SK-N-SH treated with all-trans-retinoic acid at 6 μM for 48 hours (cell line): Measurements from ENCODE around the gene SYNGAP1.

ENCODE experiments used
- ARNTL ChIP-seq: fragments of 450-650 bp; formaldehyde crosslinking; IDR thresholded peaks from 2 replicates; pipeline ENCODE4 v1.5.0; 2020; ENCODE audit warnings: low read depth, mild to moderate bottlenecking, moderate library complexity, borderline replicate concordance
- BACH2 ChIP-seq: fragments of 250-450 bp; sonication (Bioruptor Pico); IDR thresholded peaks from 2 replicates; pipeline ENCODE4 v1.9.0; 2021; ENCODE audit warnings: mild to moderate bottlenecking, borderline replicate concordance
- ESRRG ChIP-seq: fragments of 250-450 bp; sonication (Bioruptor Pico); IDR thresholded peaks from 2 replicates; pipeline ENCODE4 v1.6.1; 2021; ENCODE audit warnings: mild to moderate bottlenecking
- GLIS3 ChIP-seq: fragments of 250-450 bp; sonication (Bioruptor Pico); IDR thresholded peaks from 2 replicates; pipeline ENCODE4 v1.5.0; 2020; ENCODE audit warnings: mild to moderate bottlenecking, moderate library complexity
- PATZ1 ChIP-seq: fragments of 250-450 bp; sonication (Bioruptor Pico); IDR thresholded peaks from 2 replicates; pipeline ENCODE4 v1.8.0; 2020; ENCODE audit warnings: mild to moderate bottlenecking, moderate library complexity, borderline replicate concordance
- PPARA ChIP-seq: fragments of 250-450 bp; sonication (Bioruptor Pico); IDR thresholded peaks from 2 replicates; pipeline ENCODE4 v1.5.0; 2020; ENCODE audit warnings: mild to moderate bottlenecking, borderline replicate concordance
- TOX ChIP-seq: fragments of 250-450 bp; sonication (Bioruptor Pico); IDR thresholded peaks from 2 replicates; pipeline ENCODE4 v1.8.0; 2021; ENCODE audit warnings: mild to moderate bottlenecking, moderate library complexity, borderline replicate concordance
- ZFP3 ChIP-seq: fragments of 250-450 bp; sonication (Bioruptor Pico); IDR thresholded peaks from 2 replicates; pipeline ENCODE4 v1.5.0; 2020; ENCODE audit warnings: mild to moderate bottlenecking, moderate library complexity
- ZFP30 ChIP-seq: fragments of 450-650 bp; formaldehyde crosslinking; IDR thresholded peaks from 2 replicates; pipeline ENCODE4 v1.5.0; 2022; ENCODE audit warnings: mild to moderate bottlenecking, moderate library complexity
- ZNF70 ChIP-seq: fragments of 450-650 bp; formaldehyde crosslinking; IDR thresholded peaks from 2 replicates; pipeline ENCODE4 v1.5.0; 2020; ENCODE audit warnings: mild to moderate bottlenecking, moderate library complexity
- ZNF8 ChIP-seq: fragments of 450-650 bp; formaldehyde crosslinking; IDR thresholded peaks from 2 replicates; pipeline ENCODE4 v1.5.0; 2020; ENCODE audit warnings: mild to moderate bottlenecking, moderate library complexity

GRCh38 chr6:33426590-33427511 lies 7.0 kb downstream of the SYNGAP1 start:
- TF ChIP-seq PPARA (CRISPR knock-in tag) (no peak), ZNF70 (CRISPR knock-in tag) (no peak), ZFP30 (CRISPR knock-in tag) (no peak), BACH2 (CRISPR knock-in tag) (no peak), ESRRG (CRISPR knock-in tag) (no peak), ZFP3 (no peak), GLIS3 (CRISPR knock-in tag) (no peak), TOX (CRISPR knock-in tag) (no peak), PATZ1 (CRISPR knock-in tag) (no peak), ARNTL (CRISPR knock-in tag) (no peak), ZNF8 (CRISPR knock-in tag) (no peak)
